IMR-90 (cell line): ENCODE data around the gene COLEC12. TPM values are rescaled to one million over a fixed set of nuclear protein-coding genes. Genes with fewer than 3 reads are reported as not detected.

Experiments used
- ATAC-seq: fragments of 200-7000 bp; cut with Tn5 transposase; 2 replicates; pipeline ENCODE4 v1.9.1; 2020; ENCODE audit warnings: low read depth, mild to moderate bottlenecking, moderate library complexity
- BruUV-seq: library from RNA; stranded (reverse); fragments of 400-500 nt; replicated peaks from 2 replicates; lab custom pipeline; 2021; lab: Mats Ljungman, UMichigan
- CTCF ChIA-PET: fragments of 300-600 bp; formaldehyde crosslinking; extraction: SDS; loops from one replicate; lab custom pipeline; 2021; ENCODE audit warnings: antibody characterized with exemption; lab: Yijun Ruan, JAX
- POLR2A ChIA-PET: fragments of 300-600 bp; sonication (Branson Sonifier 250); formaldehyde crosslinking; loops from one replicate; lab custom pipeline; 2022; ENCODE audit warnings: antibody characterized with exemption; ENCODE audit not compliant: unreplicated experiment; lab: Charles Lee
- DNase-seq: peaks from one replicate; pipeline ENCODE4 v3.0.0; 2013
- H2AFZ ChIP-seq: replicated peaks from 2 replicates; pipeline ENCODE3; 2013; ENCODE audit warnings: low read length, mild to moderate bottlenecking; ENCODE audit not compliant: poor library complexity
- H2AK5ac ChIP-seq: 2 replicates; pipeline ENCODE4 v1.6.1; 2013; ENCODE audit warnings: low read depth, low read length, inconsistent platforms
- H2AK9ac ChIP-seq: replicated peaks from 2 replicates; pipeline ENCODE3; 2013; ENCODE audit warnings: mild to moderate bottlenecking, low read depth, low read length, moderate library complexity; ENCODE audit not compliant: poor library complexity
- H2BK120ac ChIP-seq: 2 replicates; pipeline ENCODE4 v1.6.1; 2013; ENCODE audit warnings: low read depth, low read length, inconsistent platforms
- H2BK15ac ChIP-seq: 3 replicates; pipeline ENCODE4 v1.6.1; 2013; ENCODE audit warnings: low read depth, low read length, inconsistent platforms
- H2BK20ac ChIP-seq: 2 replicates; pipeline ENCODE4 v1.6.1; 2013; ENCODE audit warnings: low read depth, mild to moderate bottlenecking, inconsistent platforms, low read length, moderate library complexity
- H2BK5ac ChIP-seq: 2 replicates; pipeline ENCODE4 v1.6.1; 2013; ENCODE audit warnings: mild to moderate bottlenecking, low read depth, low read length, inconsistent platforms; ENCODE audit not compliant: poor library complexity, severe bottlenecking
- H3K14ac ChIP-seq: replicated peaks from 2 replicates; pipeline ENCODE4 v1.6.1; 2013; ENCODE audit warnings: low read depth, low read length, inconsistent platforms
- H3K18ac ChIP-seq: 2 replicates; pipeline ENCODE4 v1.6.1; 2013; ENCODE audit warnings: low read depth, low read length, control low read depth
- H3K23ac ChIP-seq: 2 replicates; pipeline ENCODE4 v1.6.1; 2013; ENCODE audit warnings: low read depth, low read length, inconsistent platforms
- H3K27ac ChIP-seq: 2 replicates; pipeline ENCODE4 v1.5.1; 2013; ENCODE audit warnings: mild to moderate bottlenecking, control low read depth, low read length; ENCODE audit not compliant: insufficient read depth
- H3K27me3 ChIP-seq: 2 replicates; pipeline ENCODE4 v1.6.1; 2013; ENCODE audit warnings: low read length; ENCODE audit not compliant: control insufficient read depth, insufficient read depth
- H3K36me3 ChIP-seq: 2 replicates; pipeline ENCODE4 v1.6.1; 2013; ENCODE audit warnings: low read length, mixed read lengths; ENCODE audit not compliant: control insufficient read depth, insufficient read depth
- H3K4ac ChIP-seq: 2 replicates; pipeline ENCODE4 v1.6.1; 2013; ENCODE audit warnings: low read depth, low read length, inconsistent platforms
- H3K4me1 ChIP-seq: 2 replicates; pipeline ENCODE4 v1.6.1; 2013; ENCODE audit warnings: low read length, mixed read lengths; ENCODE audit not compliant: control insufficient read depth, insufficient read depth
- H3K4me2 ChIP-seq: 2 replicates; pipeline ENCODE4 v1.6.1; 2013; ENCODE audit warnings: low read depth, mild to moderate bottlenecking, control low read depth, low read length, moderate library complexity
- H3K4me3 ChIP-seq: 2 replicates; pipeline ENCODE4 v1.5.1; 2013; ENCODE audit warnings: low read depth, mild to moderate bottlenecking, control low read depth, low read length, moderate library complexity; ENCODE audit not compliant: insufficient read depth
- H3K56ac ChIP-seq: 2 replicates; pipeline ENCODE4 v1.6.1; 2013; ENCODE audit warnings: low read length, inconsistent platforms; ENCODE audit not compliant: insufficient read depth; ENCODE audit errors: extremely low read depth
- H3K79me1 ChIP-seq, 2 experiments: 2 replicates each; pipeline ENCODE4 v1.6.1; 2013; ENCODE audit warnings: low read length in 2 of 2, inconsistent platforms in 1 of 2, low read depth in 1 of 2
- H3K9ac ChIP-seq: 2 replicates; pipeline ENCODE4 v1.6.1; 2013; ENCODE audit warnings: low read depth, low read length, control low read depth
- H3K9me1 ChIP-seq: 2 replicates; pipeline ENCODE4 v1.6.1; 2013; ENCODE audit warnings: low read length, inconsistent platforms; ENCODE audit not compliant: insufficient read depth
- H3K9me3 ChIP-seq: 2 replicates; pipeline ENCODE4 v1.6.1; 2013; ENCODE audit warnings: low read length; ENCODE audit not compliant: control insufficient read depth, insufficient read depth
- H4K20me1 ChIP-seq: 2 replicates; pipeline ENCODE4 v1.6.1; 2013; ENCODE audit warnings: low read length, inconsistent platforms; ENCODE audit not compliant: insufficient read depth
- H4K5ac ChIP-seq: 2 replicates; pipeline ENCODE4 v1.6.1; 2013; ENCODE audit warnings: mild to moderate bottlenecking, low read depth, low read length, control low read depth
- H4K8ac ChIP-seq, 2 experiments: 2 replicates each; pipeline ENCODE4 v1.6.1; 2013; ENCODE audit warnings: low read depth in 2 of 2, low read length in 2 of 2, control low read depth in 1 of 2, inconsistent platforms in 1 of 2
- H4K91ac ChIP-seq: 2 replicates; pipeline ENCODE4 v1.6.1; 2013; ENCODE audit warnings: low read depth, low read length, inconsistent platforms; ENCODE audit not compliant: insufficient read depth
- CHD1 ChIP-seq: IDR thresholded peaks from 2 replicates; pipeline ENCODE4 v1.6.1; 2012; ENCODE audit warnings: low read depth, low read length, improper control_type of control experiment
- MAFK ChIP-seq: IDR thresholded peaks from 2 replicates; pipeline ENCODE4 v1.6.1; 2012; ENCODE audit warnings: low read depth, low read length, improper control_type of control experiment
- MAZ ChIP-seq: IDR thresholded peaks from 2 replicates; pipeline ENCODE4 v1.6.1; 2012; ENCODE audit warnings: low read depth, mild to moderate bottlenecking, low read length, improper control_type of control experiment, moderate library complexity, borderline replicate concordance
- MXI1 ChIP-seq: IDR thresholded peaks from 2 replicates; pipeline ENCODE4 v1.6.1; 2012; ENCODE audit warnings: low read depth, mild to moderate bottlenecking, low read length, moderate library complexity, borderline replicate concordance
- POLR2A ChIP-seq: IDR thresholded peaks from 2 replicates; pipeline ENCODE4 v1.6.1; 2012; ENCODE audit warnings: mild to moderate bottlenecking, low read depth, low read length
- RCOR1 ChIP-seq: IDR thresholded peaks from 2 replicates; pipeline ENCODE4 v1.6.1; 2012; ENCODE audit warnings: mild to moderate bottlenecking, low read length, improper control_type of control experiment; ENCODE audit not compliant: insufficient replicate concordance
- SMC3 ChIP-seq: fragments of 150-350 bp; IDR thresholded peaks from 2 replicates; pipeline ENCODE4 v1.6.1; 2016; ENCODE audit warnings: low read depth, mild to moderate bottlenecking, antibody characterized with exemption, low read length, moderate library complexity
- USF2 ChIP-seq: fragments of 150-350 bp; IDR thresholded peaks from 2 replicates; pipeline ENCODE4 v1.6.1; 2017; ENCODE audit warnings: mild to moderate bottlenecking, antibody characterized with exemption, low read length, low read depth
- WGBS, 2 experiments: methylation state at CpG; one replicate each; pipeline versions ENCODE4 v1.1.5 to v1.1.7; 2013; ENCODE audit warnings: missing lambda C conversion rate in 2 of 2; ENCODE audit not compliant: insufficient read length in 1 of 2; ENCODE audit errors: extremely low coverage in 2 of 2; 5-methylcytosine and 5-hydroxymethylcytosine counted together
- dilution Hi-C: fragments of 300-500 bp; cut with HindIII; formaldehyde crosslinking; loops from one replicate; pipeline ENCODE4 v1.14.3; 2018; ENCODE audit warnings: low sequenced_read_pairs; ENCODE audit not compliant: unreplicated experiment
- in situ Hi-C: fragments of 300-500 bp; cut with MboI; formaldehyde crosslinking; loops from 3 replicates; pipeline ENCODE4 v1.14.3; 2019; ENCODE audit warnings: low sequenced_read_pairs, inconsistent platforms, mixed read lengths
- intact Hi-C: fragments of 100-400 bp; cut with micrococcal nuclease; formaldehyde crosslinking; loops from 2 replicates; pipeline ENCODE4 v1.10.0; 2022
- polyA plus RNA-seq, 3 experiments: library from polyadenylated mRNA; depleted of rRNA; stranded (reverse); fragments of >200 nt; gene quantifications; 2 replicates each; pipeline ENCODE4 v1.2.3, GENCODE V29; 2012; ENCODE audit warnings: low replicate concordance in 1 of 3
- total RNA-seq: library from RNA; depleted of rRNA; stranded (reverse); fragments of >200 nt; gene quantifications from 2 replicates; pipeline ENCODE4 v1.2.3, GENCODE V29; 2012

The COLEC12 gene
- total and polyA plus RNA-seq, 2 of the 4 experiments (the other 2 are of a cell fraction): 1.0 to 2.3 TPM

- H3K4me1 ChIP-seq: peaks cover 7% of the 10 kb centered on the region; the same call in 1 of the 2 replicates
- H2AK9ac ChIP-seq: no peak overlapping the region
- no peak overlapping the region for H2BK20ac ChIP-seq
- H3K79me1 ChIP-seq: no peaks in the 10 kb centered on the region
- no peak overlapping the region for H2BK120ac ChIP-seq
- no peak overlapping the region for H3K4me3 ChIP-seq
- no TSS peak for BruUV-seq
- no peaks in the 10 kb centered on the region; the same call in 1 of the 2 replicates for H3K9me1 ChIP-seq
- ATAC-seq (no peak), DNase-seq (peak; percentile 32)
- H3K36me3 ChIP-seq: no peaks in the 10 kb centered on the region
- WGBS, 2 experiments: 33% methylated on average over 1 of the region's 11 CpGs; no CpG with 5 or more reads in 1 of the 2 experiments
- no peak overlapping the region for H3K4ac ChIP-seq
- peaks cover 6% of the 10 kb centered on the region for H3K27me3 ChIP-seq
- no peak overlapping the region for H3K9ac ChIP-seq
- intact Hi-C loops (no loop called here), in situ Hi-C loops (no loop called here), dilution Hi-C loops (no loop called here)
- TF ChIP-seq CHD1 (no peak), RCOR1 (no peak), POLR2A (no peak), USF2 (no peak), SMC3 (no peak), MXI1 (no peak), MAFK (no peak), MAZ (no peak)
- H3K14ac ChIP-seq: no peak overlapping the region
- H3K18ac ChIP-seq: no peak overlapping the region
- no peak overlapping the region for H2AK5ac ChIP-seq
- no peak overlapping the region for H3K23ac ChIP-seq
- no peak overlapping the region for H4K8ac ChIP-seq
- H2AFZ ChIP-seq: no peak overlapping the region
- no peak overlapping the region for H2BK5ac ChIP-seq
- no peak overlapping the region for H3K56ac ChIP-seq
- no peak overlapping the region for H2BK15ac ChIP-seq
- H4K91ac ChIP-seq: no peak overlapping the region
- H3K9me3 ChIP-seq: no peaks in the 10 kb centered on the region
- no peak overlapping the region for H3K27ac ChIP-seq
- H3K4me2 ChIP-seq: no peak overlapping the region
- no peak overlapping the region for H4K5ac ChIP-seq
- H4K20me1 ChIP-seq: no peaks in the 10 kb centered on the region
- ChIA-PET POLR2A (no interaction called here), CTCF (interaction anchor here (0.6 to 2.2 kb wide), 3 partner anchors 19 to 128 kb away, joined by 3 to 5 read pairs (median 3); no protein-coding TSS in a partner anchor)
These were observed 131.1 kb downstream of the COLEC12 start for GRCh38 chr18:369224-370015.
